RWPE1 (cell line): ENCODE measurements around the gene RIPK1.

Source experiments
- CTCF ChIA-PET: fragments of 350-600 bp; sonication (Branson Sonifier 250); formaldehyde crosslinking; extraction: SDS; loops from one replicate; lab custom pipeline; 2021; lab: Yijun Ruan, JAX
- POLR2A ChIA-PET: fragments of 400-600 bp; formaldehyde crosslinking; extraction: SDS; loops from one replicate; lab custom pipeline; 2020; ENCODE audit warnings: antibody characterized with exemption; ENCODE audit not compliant: low non-redundant PET; lab: Yijun Ruan, JAX
- DNase-seq: peaks from one replicate; pipeline ENCODE4 v3.0.0; 2012; ENCODE audit warnings: low spot score
- H3K27ac ChIP-seq: fragments of 450-650 bp; 2 replicates; pipeline ENCODE4 v1.5.1; 2017
- CTCF ChIP-seq: fragments of 450-650 bp; conservative IDR thresholded peaks from 2 replicates; pipeline ENCODE4 v1.5.1; 2017; ENCODE audit warnings: low read depth, mild to moderate bottlenecking

The RIPK1 gene

GRCh38 chr6:3118353-3119039 is 50.2 kb downstream of the RIPK1 start, which contains the start of gene BPHL:
BPHL (plus strand) TSS chr6:3118711; CDS start chr6:3118741, 30 bp downstream.
- no peak for TF ChIP-seq CTCF
- ChIA-PET POLR2A (interaction anchor here (1.0 kb wide), 1 partner anchor 91 kb away, joined by 3 read pairs; no protein-coding TSS in a partner anchor), CTCF (no interaction called here)
- H3K27ac ChIP-seq, result peak within 1 kb of the TSS; percentile 88
- peak; percentile 99 for DNase-seq

- ChIA-PET CTCF (interaction anchor here (1.0 kb wide), 1 partner anchor 10 kb away, joined by 4 read pairs; no protein-coding TSS in a partner anchor), POLR2A (interaction anchor here (1.0 kb wide), 1 partner anchor 90 kb away, joined by 3 read pairs; no protein-coding TSS in a partner anchor)
- peak overlapping the region; percentile 88 for H3K27ac ChIP-seq
- TF ChIP-seq CTCF, result no peak
- DNase-seq, result peak; percentile 42
These were observed 50.9 kb downstream of the RIPK1 start for GRCh38 chr6:3119040-3119723.

GRCh38 chr6:3120765-3121089 is 52.4 kb downstream of the RIPK1 start:
- ChIA-PET CTCF (interaction anchor here (1.0 kb wide), 1 partner anchor 37 kb away, joined by 5 read pairs; the partner anchor contains the start of gene TUBB2A), POLR2A (no interaction called here)
- TF ChIP-seq CTCF, result no peak
- DNase-seq, result no peak
- no peak overlapping the region for H3K27ac ChIP-seq

- CTCF ChIA-PET, result interaction anchor here (0.5 kb wide), 1 partner anchor 434 kb away, joined by 3 read pairs; no protein-coding TSS in a partner anchor
- no peak overlapping the region for H3K27ac ChIP-seq
- POLR2A ChIA-PET, result no interaction called here
- no peak for DNase-seq
- no peak for TF ChIP-seq CTCF
These were observed 54.5 kb downstream of the RIPK1 start for GRCh38 chr6:3122823-3123182.

GRCh38 chr6:3124667-3125066 is 56.4 kb downstream of the RIPK1 start:
- no peak for DNase-seq
- TF ChIP-seq CTCF, result no peak
- H3K27ac ChIP-seq, result no peak overlapping the region
- ChIA-PET POLR2A (no interaction called here), CTCF (interaction anchor here (0.7 to 1.6 kb wide), 4 partner anchors 20 to 127 kb away, joined by 3 to 13 read pairs (median 4); no protein-coding TSS in a partner anchor)

GRCh38 chr6:3125815-3126214 is 57.5 kb downstream of the RIPK1 start:
- ChIA-PET CTCF (interaction anchor here (0.6 to 1.6 kb wide), 7 partner anchors 22 to 908 kb away, joined by 3 to 13 read pairs (median 3); no protein-coding TSS in a partner anchor), POLR2A (interaction anchor here (0.6 kb wide), 1 partner anchor 84 kb away, joined by 4 read pairs; no protein-coding TSS in a partner anchor)
- H3K27ac ChIP-seq, result no peak overlapping the region
- TF ChIP-seq CTCF, result no peak
- DNase-seq, result no peak
